ENCODE results near the gene TFB2M.

- TF ChIP-seq CTCF (optimal IDR thresholded peaks at IDR 0.05 in 1 of 3, IDR thresholded peaks at IDR 0.05 in 1 of 3, conservative IDR thresholded peaks at IDR 0.05 in 1 of 3; ENCODE audit: extremely low read depth in 1 of 3, insufficient read depth in 2 of 3, low read length in 3 of 3) (no peak), EZH2 (IDR thresholded peaks at IDR 0.05; ENCODE audit: low read length) (no peak)
Measured at GRCh38 chr1:246579818-246580217, 13.8 kb upstream of the TFB2M start.
